Measurements from ENCODE around the gene KCNQ1.

Gene KCNQ1

DNA sequence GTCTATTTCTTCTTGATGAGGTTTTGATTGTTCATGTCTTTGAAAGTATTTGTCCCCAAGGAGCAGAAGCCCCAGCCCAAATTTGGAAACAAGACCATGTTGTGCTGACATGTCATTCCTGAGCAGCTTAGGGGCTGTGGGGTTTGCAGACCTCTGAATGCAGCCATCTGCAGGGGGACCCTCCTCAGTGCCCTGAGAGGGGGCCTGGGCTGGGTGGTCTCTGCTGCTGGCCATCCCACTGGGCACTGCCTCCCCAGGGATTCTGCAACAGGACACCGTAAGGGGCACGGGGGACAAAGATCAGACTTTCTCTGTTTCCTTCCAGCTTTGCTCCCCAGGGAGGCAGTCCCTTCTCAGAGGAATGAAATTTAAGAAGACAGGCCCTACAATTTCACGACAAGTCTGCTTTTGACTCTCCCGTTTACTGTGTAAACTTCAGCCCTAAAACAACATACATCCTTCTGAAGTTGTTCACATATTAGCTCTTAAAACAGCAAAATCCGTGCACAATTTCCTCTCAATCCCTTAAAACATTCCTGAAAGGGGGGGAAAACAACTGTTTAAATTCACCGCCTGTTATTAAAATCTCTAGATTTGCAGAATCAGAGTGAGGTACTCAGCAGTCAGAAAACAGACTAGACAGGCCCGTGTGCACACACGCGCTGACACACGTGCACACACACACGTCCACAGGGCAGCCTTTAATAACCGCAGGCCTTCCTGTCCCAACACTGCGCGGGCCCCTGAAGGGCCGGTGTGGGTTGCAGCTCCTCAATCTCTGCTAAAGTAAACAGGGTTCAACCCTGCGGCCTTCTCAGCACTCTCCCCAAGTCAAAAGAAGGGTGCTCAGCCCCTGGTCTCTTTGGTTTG, 109.8 kb downstream of the KCNQ1 start:
- no peak for DNase-seq

DNA sequence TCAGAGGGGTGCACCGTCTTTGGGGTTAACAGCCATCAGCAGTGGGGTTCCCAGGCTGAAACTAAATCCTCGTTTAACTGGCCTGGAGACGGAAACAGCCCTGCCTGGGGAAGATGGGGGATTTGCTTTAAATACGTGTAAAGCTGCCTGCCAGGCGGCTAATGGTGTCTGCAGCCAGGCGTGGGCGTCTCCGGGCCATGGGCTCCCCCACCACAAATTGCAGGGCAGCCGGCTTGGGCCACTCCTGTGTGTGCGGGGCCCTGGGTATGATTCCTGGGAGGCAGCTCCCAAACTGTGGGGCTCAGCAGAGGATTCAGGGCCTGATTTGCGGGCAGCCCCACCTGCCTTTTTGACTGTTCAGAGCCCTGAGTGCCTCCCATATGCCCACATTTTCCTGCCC, 110.5 kb downstream of the KCNQ1 start:
- DNase-seq: no peak

DNA sequence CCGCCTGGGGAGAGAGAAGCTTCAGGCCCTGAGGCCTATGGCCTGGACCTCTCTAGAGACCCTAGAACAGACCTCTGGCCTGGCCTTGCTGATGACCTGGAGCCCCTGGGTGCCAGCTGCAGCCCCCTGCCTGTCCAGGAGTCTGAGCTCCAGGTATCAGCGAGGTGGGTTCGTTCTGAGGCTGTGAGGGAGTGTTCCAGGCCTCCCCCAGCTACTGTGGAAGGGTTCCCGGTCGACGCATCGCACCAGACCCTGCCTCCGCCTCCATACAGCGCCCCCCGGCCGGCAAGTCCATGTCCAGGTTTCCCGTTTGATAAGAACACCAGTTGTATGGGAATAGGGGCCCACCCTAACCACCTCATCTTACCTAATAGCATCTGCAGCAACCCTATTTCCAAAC, 111.1 kb downstream of the KCNQ1 start:
- DNase-seq: no peak

DNA sequence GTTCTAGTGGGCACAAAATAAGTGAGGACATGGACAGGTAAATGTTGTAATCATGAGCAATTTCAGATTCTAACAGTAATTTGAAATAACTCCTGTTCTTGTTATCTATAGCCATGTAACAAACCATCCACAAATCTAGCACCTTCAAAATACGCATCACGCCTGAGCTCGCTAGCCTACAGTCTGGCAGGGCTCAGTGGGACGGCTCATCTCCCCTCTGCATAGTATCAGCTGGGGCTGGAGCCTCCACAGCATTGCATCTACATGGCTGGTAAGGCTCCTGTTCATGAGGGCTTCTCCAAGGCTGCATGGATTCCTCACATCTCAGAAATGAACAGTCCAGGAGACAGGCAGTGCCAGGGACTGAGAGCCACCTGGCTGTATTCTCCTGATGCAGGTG, 112.6 kb downstream of the KCNQ1 start:
- no peak for DNase-seq

DNA sequence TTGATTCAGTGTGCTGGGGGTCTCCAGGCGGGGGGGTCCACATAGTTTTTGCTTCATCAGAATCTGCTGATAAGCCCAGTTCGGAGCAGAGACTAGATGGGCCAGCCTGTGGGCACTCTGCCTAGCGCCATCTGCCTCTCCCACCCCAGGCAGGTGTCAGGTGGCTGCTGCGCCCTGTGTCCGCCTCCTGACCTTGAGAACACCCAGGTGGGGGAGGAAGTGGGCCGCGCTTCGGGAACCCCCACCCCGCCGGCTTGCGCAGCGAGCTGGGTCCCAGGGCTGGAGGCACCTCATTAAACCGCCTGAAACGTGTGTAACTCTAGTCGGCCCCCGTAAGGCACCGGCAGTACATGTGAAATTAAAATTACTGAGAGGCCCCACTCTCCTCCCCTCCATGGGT, 113.6 kb downstream of the KCNQ1 start:
- no peak for DNase-seq

DNA sequence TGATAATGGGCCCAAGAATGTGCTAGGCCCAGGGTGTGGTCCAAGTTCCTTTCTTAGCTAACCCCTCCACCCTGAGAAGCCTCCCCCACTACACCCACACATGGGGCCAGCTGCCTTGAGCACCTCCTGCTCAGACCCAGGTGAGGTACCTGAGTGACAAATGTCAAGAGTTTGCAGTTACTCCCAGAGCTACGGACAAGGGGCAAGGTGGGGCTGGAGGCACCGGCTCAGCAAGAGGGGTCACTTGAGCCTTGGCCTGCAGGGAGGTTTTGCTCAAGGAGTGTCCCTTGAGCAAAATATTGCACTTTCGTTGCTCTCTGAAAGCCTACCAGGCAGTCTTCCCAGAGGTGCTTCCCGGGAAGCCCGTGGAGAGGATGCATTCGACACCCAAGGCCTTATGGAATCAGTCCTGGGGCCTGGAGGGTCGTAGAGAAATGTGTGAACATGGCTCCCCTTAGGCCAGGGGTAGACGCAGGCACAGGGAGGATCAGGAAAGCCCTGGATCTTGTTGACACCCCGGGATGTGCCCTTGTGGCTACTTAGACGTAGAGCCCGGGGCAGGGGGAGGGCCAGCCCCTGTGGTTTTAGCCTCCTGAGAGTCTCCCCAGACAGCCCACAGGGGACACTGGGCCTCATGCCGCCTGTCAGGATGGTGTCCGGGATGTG, 114.2 kb downstream of the KCNQ1 start:
- DNase-seq: no peak

DNA sequence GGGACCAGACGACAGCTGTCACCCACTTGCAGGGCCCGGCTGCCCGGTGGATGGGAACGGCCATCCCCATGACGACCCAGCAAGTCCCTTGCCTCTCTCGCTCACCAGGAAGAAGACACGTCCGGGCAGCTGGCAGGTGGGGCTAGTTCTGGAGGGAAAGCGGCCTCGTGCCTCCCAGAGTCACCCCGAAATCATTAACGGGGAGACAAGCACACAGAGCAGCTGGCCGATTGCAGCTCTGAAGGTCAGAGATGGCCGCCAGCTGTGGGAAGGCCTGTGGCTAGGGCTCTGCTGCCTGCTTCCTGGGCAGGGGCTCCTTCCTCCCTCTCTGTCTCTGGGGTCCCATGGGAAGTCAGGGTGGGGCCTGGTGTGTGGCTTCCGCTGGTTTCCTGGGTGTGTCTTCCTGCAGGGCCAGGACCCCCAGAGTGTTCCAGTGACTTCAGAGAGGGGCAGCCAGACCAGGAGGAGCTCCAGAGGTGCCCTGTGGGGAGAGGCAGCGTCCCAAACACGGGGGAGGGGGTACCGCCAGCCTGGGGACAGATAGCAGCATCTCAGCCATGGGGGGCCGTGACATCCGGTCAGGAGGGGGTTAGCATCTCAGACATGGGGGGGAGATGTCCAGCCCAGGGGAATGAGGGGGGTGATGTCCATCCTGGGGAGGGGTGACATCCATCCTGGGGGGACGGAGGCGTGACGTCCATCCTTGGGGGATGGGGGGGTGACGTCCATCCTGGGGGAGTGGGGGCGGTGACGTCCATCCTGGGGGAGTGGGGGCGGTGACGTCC, 114.9 kb downstream of the KCNQ1 start:
- no peak for DNase-seq

DNA sequence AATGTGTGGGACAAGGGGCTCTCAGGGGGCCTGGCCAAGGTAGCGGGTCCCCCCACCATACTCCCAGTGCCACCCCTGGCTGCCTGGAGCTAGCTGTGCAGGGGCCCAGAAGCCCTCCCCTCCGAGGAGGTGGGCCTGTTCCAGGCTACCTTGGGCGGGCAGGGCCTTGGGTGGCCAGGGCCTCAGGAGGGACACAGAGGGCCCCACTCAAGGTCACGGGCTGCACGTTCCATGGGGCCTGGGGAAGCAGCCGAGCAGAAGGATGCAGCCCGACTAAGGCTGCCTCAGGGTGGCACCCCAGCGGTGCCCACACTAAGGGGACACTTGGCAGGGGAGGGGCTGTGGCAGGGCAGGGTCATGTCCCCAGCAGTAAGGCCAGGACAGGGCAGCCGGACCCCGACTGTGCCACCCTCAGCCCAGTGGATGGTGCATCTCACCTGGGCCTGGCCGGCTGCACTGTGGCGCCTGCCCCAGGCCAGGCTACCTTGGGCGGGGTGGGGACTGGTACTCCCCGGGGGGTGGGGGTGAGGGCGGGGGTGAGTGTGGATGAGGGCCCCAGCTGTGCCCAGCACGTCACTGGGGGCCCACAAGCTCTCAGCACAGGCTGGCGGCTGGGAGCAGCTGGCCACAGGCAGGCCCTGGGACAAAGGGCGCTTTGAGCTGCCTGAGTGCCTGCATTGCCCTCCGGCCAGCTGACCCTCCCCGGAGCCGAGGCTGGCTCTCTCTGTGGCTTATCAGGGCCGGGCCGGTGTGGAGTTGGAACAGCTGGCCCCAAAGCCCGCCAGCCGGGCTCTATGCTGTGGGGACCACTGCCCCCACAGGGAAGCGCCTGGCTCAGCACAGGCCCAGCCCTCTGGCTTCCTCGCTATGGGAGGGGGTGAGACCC, 117.1 kb downstream of the KCNQ1 start:
- DNase-seq: no peak

DNA sequence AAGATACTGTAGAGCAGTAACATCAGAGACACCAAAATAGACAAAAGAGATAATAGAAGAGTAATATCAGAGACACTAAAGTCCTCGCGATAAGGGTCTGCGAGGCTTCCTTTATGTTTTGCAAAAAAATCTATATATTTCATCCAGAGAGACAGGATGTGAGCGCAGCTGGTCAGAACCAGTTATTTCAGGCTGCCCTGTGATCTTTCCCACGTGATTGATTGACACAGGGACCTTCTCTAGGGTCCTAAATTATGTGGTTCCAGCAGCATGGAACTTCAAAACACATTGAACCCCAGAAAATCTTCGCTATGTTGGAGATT, 118.0 kb downstream of the KCNQ1 start:
- no peak for DNase-seq

DNA sequence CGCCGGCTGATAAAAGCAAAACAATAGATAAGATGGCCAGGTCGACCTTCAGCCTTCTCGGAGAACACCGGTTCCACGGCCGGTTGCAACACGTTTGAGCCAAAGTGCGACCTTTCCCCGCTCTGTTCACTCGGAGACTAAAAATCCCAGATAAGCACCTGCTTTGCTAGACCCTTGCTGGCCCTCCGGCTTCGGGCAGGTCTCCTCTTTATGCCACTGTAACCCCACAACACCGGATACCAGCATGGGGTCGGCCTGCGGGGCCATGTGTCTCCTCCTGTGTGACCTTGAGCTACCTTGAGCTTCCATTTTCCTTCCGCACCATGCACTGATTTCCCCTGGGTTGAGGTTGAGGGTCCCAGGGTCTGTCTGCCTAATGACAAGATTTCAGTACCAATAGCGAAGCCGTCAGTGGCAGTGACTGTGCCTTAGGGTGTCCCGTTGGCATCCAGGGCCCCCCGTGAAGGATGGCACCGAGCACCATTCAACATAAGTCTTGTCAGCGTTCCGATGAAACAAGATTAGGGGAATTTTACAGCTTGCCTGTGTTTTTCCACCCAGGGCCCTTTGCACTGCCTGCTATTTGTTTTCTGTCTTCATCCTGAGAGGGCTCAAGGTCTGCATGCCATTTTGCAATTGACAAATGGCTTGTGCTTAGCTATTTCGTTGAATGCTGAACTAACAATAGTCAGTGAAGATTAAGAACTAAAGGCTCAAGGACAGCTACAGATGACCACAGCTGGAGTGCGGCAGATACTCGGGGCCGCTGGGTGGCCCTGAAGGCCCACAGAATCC, 118.6 kb downstream of the KCNQ1 start:
- no peak for DNase-seq

DNA sequence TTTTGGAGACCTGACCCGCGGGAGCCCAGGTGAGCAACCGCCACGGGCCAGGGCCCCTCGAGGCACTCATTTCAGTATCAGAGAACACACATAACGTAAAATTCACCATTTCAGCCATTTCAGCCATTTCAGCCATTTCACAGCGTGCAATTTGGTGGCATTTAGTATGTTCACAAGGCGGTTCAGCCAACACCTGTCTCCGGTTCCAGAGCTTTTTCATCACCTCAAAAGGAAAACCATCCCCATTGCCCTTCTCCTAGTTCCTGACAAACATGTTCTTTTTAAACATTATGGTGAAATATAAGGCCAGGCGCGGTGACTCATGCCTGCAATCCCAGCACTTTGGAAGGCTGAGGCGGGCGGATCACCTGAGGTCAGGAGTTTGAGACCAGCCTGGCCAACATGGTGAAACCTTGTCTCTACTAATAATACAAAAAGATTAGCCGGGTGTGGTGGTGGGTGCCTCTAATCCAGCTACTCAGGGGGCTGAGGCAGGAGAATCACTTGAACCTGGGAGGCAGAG, 119.3 kb downstream of the KCNQ1 start:
- no peak for DNase-seq

DNA sequence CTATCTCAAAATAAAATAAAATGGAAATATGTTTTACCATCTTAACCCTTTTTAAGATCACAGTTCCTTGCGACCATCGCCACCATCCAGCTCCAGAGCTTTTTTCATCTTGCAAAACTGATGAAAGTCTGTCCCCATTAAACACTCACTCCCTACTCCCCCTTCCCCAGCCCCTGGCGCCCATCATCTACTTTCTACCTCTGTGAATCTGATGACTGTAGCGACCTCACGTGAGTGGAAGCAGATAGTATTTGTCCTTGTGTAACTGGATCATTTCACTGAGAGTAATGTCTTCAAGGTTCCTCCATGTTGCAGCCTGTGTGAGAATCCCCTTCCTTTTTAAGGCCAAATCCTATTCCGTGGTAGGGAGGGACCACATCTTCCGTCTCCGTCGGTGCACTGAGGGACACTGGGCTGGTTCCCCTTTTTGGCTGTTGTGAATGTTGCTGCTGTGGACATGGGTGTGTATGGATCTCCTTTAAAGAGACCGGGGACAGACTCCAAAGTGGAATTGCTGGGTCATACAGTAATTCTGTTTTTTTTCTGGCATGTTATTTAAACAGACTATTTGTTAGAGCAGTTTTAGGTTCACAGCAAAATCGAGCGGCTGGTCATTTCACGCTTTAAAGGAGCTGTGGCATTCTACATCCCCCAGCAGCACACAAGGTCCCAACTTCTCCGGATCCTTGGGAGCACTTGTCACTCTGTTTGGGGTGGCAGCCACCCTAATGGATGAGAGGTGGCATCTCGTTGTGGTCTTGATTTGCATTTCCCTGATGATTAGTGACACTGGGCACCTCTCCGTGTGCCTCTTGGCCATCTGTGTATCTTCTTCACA, 120.0 kb downstream of the KCNQ1 start:
- no peak for DNase-seq

DNA sequence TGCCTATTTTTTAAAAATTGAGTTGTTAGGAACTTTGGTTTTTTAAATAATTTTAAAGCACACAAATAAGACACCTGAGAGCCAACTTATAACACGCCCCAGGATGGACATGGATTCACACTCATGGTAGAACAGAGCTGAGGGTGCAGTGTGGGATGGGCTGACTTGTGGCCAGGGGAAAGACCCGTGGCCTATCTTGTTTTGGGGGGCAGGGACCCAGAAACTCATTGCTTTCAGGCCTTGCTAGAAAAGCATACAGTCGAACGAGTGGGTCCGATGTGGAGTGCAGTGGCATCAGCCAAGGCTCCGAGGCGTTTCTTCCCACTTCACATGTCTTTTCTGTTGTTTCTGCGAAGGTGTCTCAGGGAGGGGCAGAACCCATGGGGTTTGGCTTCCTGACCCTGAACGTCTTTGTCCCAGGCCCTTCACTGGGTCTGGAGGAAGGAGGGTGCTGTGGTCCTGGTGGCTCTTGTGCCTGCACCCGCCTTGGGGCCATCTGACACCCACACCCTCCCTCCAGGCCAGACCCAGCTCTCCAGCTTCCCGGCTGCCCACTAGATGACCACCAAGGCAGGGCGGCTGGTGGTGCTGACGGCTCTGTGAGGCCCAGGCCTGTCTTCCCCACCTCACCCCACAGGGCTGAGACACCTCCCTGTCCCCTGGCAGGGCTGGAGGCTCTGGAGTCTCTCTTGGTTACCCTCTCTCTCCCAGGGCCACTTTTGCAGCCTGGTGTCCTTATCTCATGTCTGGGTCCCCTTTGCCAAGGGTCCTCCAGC, 120.8 kb downstream of the KCNQ1 start:
- no peak for DNase-seq

DNA sequence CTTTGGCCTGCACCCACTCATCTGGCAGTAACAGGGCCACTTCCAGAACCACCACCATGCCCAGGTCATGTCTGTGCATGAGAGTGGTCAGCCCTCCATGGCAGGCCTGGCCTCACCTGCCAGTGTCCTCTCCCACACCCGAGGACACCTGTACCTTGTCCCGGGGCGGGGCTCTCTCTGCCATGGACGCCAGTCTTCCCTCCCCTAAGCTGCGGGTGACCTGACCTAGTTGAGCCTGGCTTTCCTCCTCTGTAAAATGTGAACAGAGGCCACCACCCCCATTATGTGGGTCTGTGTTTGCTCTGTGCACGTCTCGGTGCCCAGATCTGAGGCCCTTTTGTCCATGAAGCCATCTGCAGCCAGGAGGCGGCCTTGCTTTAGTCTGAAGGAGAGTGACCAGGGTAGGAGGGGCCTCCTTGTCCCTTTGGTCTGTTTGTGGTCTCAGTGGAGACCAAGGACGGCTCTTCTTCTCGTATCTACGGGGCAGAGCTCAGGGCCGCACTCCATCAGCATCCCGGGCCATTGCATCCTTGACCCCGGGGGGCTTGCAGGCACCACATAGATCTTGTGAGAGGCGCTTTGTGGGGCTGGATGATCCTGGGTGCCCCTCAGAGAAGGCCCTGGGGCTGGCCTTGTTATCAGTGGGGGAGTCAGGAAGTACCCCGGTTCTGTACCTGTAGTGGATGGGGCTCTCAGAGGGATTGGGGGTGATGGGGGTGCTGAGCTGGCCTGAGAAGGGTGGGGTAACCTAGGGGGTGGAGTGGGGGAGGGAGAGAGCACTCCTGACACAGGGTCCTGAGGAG, 121.6 kb downstream of the KCNQ1 start:
- DNase-seq: no peak

DNA sequence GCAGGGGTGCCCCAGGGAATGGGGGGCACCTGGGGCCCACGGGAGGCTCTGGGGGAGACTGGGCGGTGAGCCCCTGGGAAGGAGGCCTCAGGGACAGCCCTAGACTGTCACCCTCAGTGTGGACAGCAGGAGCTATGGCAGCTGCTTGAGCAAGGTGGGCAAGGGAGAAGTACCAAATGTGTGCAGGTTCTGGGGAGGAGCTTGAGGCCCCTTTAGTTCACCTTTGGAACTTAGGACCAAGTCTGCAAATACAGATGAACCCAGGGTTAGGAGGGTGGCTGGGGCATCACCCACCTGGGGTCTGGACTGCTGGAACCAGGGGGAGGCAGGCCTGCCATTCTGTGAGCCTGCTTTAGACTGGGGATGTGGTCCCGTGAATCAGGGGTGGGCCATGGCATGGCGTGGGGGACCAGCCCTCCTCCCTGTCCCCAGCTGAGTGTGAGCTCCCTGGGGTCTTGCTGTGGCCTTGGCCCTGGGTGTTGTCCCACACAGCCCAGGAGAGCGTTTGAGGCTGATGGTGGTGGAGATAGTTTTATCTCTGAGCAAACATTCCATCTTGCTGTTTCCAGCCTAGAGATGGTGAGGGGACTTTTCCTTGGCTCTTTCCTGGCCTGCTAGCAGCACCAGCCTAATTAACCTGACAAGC, 122.3 kb downstream of the KCNQ1 start:
- no peak for DNase-seq

DNA sequence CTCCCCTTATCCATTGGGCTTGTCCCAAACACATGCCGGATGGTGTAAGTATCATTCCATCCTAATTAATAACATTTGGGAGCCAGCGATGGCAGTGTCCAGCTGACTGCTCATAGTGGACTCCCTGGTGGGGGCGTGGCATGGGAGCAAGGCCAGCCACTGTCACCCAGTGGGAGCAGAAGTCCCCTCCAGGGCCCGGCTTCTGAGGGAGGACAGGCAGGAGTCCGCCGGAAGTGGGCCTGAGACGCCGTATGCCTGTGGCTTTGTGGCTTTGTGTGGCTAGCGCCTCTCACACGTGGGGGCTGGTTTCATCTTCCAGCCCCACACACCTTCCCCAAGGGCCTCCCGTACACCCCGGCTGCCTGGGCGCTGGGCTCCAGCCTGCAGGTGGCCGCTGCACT, 124.5 kb downstream of the KCNQ1 start:
- DNase-seq: no peak

DNA sequence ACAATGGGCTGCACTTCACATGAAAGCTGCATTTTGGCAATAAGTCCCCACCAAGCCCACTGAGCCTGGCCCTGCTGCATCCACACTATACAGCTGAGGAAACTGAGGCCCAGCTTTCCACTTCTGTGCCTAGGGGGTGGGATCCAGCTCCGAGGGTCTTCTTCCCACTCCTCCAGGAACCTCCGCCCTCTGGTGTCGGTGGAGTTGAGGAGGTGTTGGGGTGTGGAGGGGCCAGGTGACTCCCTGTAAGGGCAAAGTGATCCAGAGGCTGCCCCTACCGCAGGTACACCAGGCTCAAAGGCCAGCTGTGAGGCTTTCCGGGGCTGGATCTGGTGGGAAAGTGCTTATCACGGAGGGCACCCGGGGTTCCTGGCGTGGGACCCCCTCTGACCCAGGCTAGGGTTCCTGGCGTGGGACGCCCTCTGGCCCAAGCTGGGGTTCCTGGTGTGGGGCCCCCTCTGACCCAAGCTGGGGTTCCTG, 125.0 kb downstream of the KCNQ1 start:
- no peak for DNase-seq

DNA sequence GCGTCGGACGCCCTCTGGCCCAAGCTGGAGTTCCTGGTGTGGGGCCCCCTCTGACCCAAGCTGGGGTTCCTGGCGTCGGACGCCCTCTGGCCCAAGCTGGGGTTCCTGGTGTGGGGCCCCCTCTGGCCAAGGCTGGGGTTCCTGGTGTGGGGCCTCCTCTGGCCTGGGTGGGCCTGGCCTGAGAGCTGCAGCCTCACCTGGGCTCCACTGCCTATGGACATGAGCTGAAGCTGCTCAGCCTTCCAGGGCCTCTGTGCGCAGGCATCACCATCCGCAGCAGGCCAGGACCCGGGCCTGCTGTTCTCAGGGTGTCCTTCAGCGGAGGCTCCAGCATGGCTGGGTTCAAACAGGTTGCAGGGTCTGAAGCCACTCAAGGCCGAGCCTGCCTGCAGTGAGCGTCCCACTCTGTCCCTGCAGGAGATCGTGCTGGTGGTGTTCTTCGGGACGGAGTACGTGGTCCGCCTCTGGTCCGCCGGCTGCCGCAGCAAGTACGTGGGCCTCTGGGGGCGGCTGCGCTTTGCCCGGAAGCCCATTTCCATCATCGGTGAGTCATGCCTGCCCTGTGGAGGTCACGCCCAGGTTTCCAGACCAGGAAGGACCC, 125.5 kb downstream of the KCNQ1 start:
- DNase-seq: no peak
